HepG2 (cell line): Measurements from ENCODE around the gene LST1. TPM values are rescaled to one million over a fixed set of nuclear protein-coding genes. Genes with fewer than 3 reads are reported as not detected.
A peak's percentile ranks its signal among the peaks of the same experiment; 100 is the strongest.

Source experiments
- ARNT2 ChIP-seq: sonication (generic); formaldehyde crosslinking; IDR thresholded peaks from 2 replicates; pipeline ENCODE4 v1.8.0; 2022; ENCODE audit warnings: mild to moderate bottlenecking, low read depth, missing genetic modification reagents, moderate library complexity
- DDIT3 ChIP-seq: sonication (generic); formaldehyde crosslinking; IDR thresholded peaks from 2 replicates; pipeline ENCODE4 v1.4.0; 2020; ENCODE audit warnings: mild to moderate bottlenecking, missing genetic modification reagents
- DPF2 ChIP-seq: sonication (generic); formaldehyde crosslinking; IDR thresholded peaks from 2 replicates; pipeline ENCODE4 v1.4.0; 2020; ENCODE audit warnings: mild to moderate bottlenecking, low read depth, missing genetic modification reagents, borderline replicate concordance
- ELF1 ChIP-seq: sonication (generic); formaldehyde crosslinking; IDR thresholded peaks from 2 replicates; pipeline ENCODE4 v1.4.0; 2020; ENCODE audit warnings: missing genetic modification reagents
- KDM5A ChIP-seq: fragments of 200-600 bp; sonication (generic); IDR thresholded peaks from 2 replicates; pipeline ENCODE4 v1.7.0; 2018; ENCODE audit warnings: antibody characterized with exemption, mild to moderate bottlenecking, low read length, borderline replicate concordance
- NFE2 ChIP-seq: sonication (generic); formaldehyde crosslinking; IDR thresholded peaks from 2 replicates; pipeline ENCODE4 v1.4.0; 2020; ENCODE audit warnings: missing genetic modification reagents
- PRMT3 ChIP-seq: sonication (generic); formaldehyde crosslinking; IDR thresholded peaks from 2 replicates; pipeline ENCODE4 v1.8.1; 2022; ENCODE audit warnings: low read depth, mild to moderate bottlenecking, moderate library complexity, missing genetic modification reagents, borderline replicate concordance
- RARG ChIP-seq: sonication (generic); formaldehyde crosslinking; IDR thresholded peaks from 2 replicates; pipeline ENCODE4 v1.4.0; 2020; ENCODE audit warnings: low read depth, mild to moderate bottlenecking, missing genetic modification reagents
- TAF1 ChIP-seq: sonication (generic); formaldehyde crosslinking; IDR thresholded peaks from 2 replicates; pipeline ENCODE4 v1.4.0; 2020; ENCODE audit warnings: missing genetic modification reagents
- ZBTB20 ChIP-seq: sonication (generic); formaldehyde crosslinking; IDR thresholded peaks from 2 replicates; pipeline ENCODE4 v1.8.1; 2023; ENCODE audit warnings: missing genetic modification reagents, low read depth, mild to moderate bottlenecking, borderline replicate concordance
- ZBTB34 ChIP-seq: sonication (generic); formaldehyde crosslinking; IDR thresholded peaks from 2 replicates; pipeline ENCODE4 v1.8.0; 2022; ENCODE audit warnings: mild to moderate bottlenecking, missing genetic modification reagents
- ZFP1 ChIP-seq: IDR thresholded peaks from 2 replicates; pipeline ENCODE4 v1.6.1; 2016
- ZNF124 ChIP-seq: sonication (generic); formaldehyde crosslinking; IDR thresholded peaks from 2 replicates; pipeline ENCODE4 v1.4.0; 2020; ENCODE audit warnings: missing genetic modification reagents
- ZNF260 ChIP-seq: sonication (generic); formaldehyde crosslinking; IDR thresholded peaks from 2 replicates; pipeline ENCODE4 v1.4.0; 2020; ENCODE audit warnings: missing genetic modification reagents, low read depth, mild to moderate bottlenecking, borderline replicate concordance
- ZNF431 ChIP-seq: sonication (generic); formaldehyde crosslinking; IDR thresholded peaks from 2 replicates; pipeline ENCODE4 v1.9.0; 2022; ENCODE audit warnings: missing genetic modification reagents, low read depth, mild to moderate bottlenecking, borderline replicate concordance
- ZNF543 ChIP-seq: sonication (generic); formaldehyde crosslinking; IDR thresholded peaks from 2 replicates; pipeline ENCODE4 v1.4.0; 2020; ENCODE audit warnings: mild to moderate bottlenecking, missing genetic modification reagents
- ZNF550 ChIP-seq: sonication (generic); formaldehyde crosslinking; IDR thresholded peaks from 2 replicates; pipeline ENCODE4 v1.4.0; 2020; ENCODE audit warnings: mild to moderate bottlenecking, missing genetic modification reagents, borderline replicate concordance
- ZNF724P ChIP-seq: sonication (generic); formaldehyde crosslinking; IDR thresholded peaks from 2 replicates; pipeline ENCODE4 v1.8.0; 2022; ENCODE audit warnings: missing genetic modification reagents, borderline replicate concordance
- ZNF775 ChIP-seq: sonication (generic); formaldehyde crosslinking; IDR thresholded peaks from 2 replicates; pipeline ENCODE4 v1.4.0; 2020; ENCODE audit warnings: missing genetic modification reagents, mild to moderate bottlenecking, moderate library complexity, borderline replicate concordance
- ZNF782 ChIP-seq: sonication (generic); formaldehyde crosslinking; IDR thresholded peaks from 2 replicates; pipeline ENCODE4 v1.4.0; 2020; ENCODE audit warnings: missing genetic modification reagents, mild to moderate bottlenecking, borderline replicate concordance
- polyA plus RNA-seq, 8 experiments: library from polyadenylated mRNA; depleted of rRNA in 3 of 8; stranded (reverse) in 7 of 8; unstranded in 1 of 8; fragments of >200 nt; fragmentation: Illumina TruSeq in 4 of 8; extraction: Trizol in 4 of 8; gene quantifications; 2 replicates each; pipeline versions ENCODE4 v1.2.1 to v1.2.3, GENCODE V29; 2011 to 2016; ENCODE audit warnings: low read depth in 4 of 8, missing spikeins in 1 of 8, mixed read lengths in 1 of 8; ENCODE audit not compliant: insufficient read depth in 1 of 8
- total RNA-seq, 5 experiments: library from RNA; depleted of rRNA; stranded (reverse); fragments of >200 nt; fragmentation: Illumina TruSeq; extraction: Trizol; gene quantifications; 2 replicates each; pipeline ENCODE4 v1.2.3, GENCODE V29; 2016; ENCODE audit warnings: low read depth in 1 of 5
- TF ChIP-seq, protein P1 (sequence below), 2 experiments: sonication (generic) in 1 of 2; formaldehyde crosslinking in 1 of 2; IDR thresholded peaks; 2 replicates each; pipeline versions ENCODE4 v1.6.1 to v1.9.0; 2014 to 2022; ENCODE audit warnings: antibody characterized with exemption in 1 of 2, borderline replicate concordance in 1 of 2, inconsistent platforms in 1 of 2, low read depth in 1 of 2, missing genetic modification reagents in 1 of 2

LST1 gene
- total and polyA plus RNA-seq, 2 of the 13 experiments (the other 11 are each of a cell fraction or from before 2014, with no cell fraction given) = not detected

DNA sequence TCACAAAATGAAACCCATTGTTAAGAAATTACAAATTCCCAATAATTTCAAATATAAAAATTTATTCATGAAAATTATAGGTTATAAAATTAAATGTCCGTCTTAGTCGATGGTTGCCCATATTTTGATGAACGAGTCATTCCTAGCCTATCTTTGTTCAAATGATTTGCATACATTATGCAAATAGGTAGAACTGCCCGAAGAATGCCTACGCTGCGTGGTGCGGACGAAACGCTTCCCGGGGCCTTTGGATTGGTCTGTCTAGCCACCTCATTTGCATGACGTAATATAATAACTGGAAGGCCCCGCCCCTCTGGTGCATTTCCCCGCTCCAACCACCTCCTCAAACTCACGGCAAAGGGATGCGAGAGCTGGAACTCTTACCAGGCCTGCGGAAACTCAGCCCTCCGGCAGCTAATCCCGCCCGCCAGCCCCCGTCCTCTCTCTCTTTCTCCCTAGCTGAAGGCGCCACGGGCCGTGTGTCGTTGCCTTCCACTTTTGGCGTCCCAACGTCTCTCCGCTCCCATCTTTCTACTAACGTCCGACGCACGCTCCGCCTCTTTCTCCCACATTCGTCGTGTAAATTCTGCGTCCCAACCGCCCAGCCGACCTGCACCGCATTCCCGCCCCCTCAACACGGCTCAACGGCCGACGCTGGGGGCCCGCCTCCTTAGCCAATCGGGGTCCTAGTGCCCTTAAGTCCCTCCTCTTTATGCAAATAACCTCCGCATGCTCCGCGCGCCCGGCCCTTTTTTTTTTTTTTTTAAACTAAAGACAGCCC, 33.9 kb downstream of the LST1 start (continued):
- TF ChIP-seq, protein P1, sequence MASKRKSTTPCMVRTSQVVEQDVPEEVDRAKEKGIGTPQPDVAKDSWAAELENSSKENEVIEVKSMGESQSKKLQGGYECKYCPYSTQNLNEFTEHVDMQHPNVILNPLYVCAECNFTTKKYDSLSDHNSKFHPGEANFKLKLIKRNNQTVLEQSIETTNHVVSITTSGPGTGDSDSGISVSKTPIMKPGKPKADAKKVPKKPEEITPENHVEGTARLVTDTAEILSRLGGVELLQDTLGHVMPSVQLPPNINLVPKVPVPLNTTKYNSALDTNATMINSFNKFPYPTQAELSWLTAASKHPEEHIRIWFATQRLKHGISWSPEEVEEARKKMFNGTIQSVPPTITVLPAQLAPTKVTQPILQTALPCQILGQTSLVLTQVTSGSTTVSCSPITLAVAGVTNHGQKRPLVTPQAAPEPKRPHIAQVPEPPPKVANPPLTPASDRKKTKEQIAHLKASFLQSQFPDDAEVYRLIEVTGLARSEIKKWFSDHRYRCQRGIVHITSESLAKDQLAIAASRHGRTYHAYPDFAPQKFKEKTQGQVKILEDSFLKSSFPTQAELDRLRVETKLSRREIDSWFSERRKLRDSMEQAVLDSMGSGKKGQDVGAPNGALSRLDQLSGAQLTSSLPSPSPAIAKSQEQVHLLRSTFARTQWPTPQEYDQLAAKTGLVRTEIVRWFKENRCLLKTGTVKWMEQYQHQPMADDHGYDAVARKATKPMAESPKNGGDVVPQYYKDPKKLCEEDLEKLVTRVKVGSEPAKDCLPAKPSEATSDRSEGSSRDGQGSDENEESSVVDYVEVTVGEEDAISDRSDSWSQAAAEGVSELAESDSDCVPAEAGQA (IDR thresholded peaks at IDR 0.05; ENCODE audit: low read depth) = peak; percentile 90
- TF ChIP-seq, protein P1 (CRISPR knock-in tag; IDR thresholded peaks at IDR 0.05; ENCODE audit: borderline replicate concordance) = peak; percentile 80; the same call in 1 of the 2 replicates
- no peak for TF ChIP-seq DDIT3
- no peak for TF ChIP-seq ZNF431 (CRISPR knock-in tag)
- TF ChIP-seq ZFP1 = no peak
- TF ChIP-seq ZNF260 (CRISPR knock-in tag) = no peak
- peak; percentile 93; the same call in 1 of the 2 replicates for TF ChIP-seq ZBTB34 (CRISPR knock-in tag)
- no peak for TF ChIP-seq NFE2 (CRISPR knock-in tag)
- no peak for TF ChIP-seq ZNF550 (CRISPR knock-in tag)
- 0 out of 2 replicates have a peak, but pooled peaks have one; percentile 25 for TF ChIP-seq ZNF775
- TF ChIP-seq RARG = peak; percentile 91; the same call in 1 of the 2 replicates
- no peak; the same call in 1 of the 2 replicates for TF ChIP-seq ZNF543
- TF ChIP-seq DPF2 (CRISPR knock-in tag) = 0 out of 2 replicates have a peak, but pooled peaks have one; percentile 17
- TF ChIP-seq ARNT2 (CRISPR knock-in tag) = peak; percentile 91
- TF ChIP-seq ELF1 (CRISPR knock-in tag) = peak; percentile 52; the same call in 1 of the 2 replicates
- 0 out of 2 replicates have a peak, but pooled peaks have one; percentile 23 for TF ChIP-seq ZNF124
- TF ChIP-seq ZBTB20 (CRISPR knock-in tag) = peak; percentile 79; the same call in 1 of the 2 replicates
- peak; percentile 28; the same call in 1 of the 2 replicates for TF ChIP-seq KDM5A
- TF ChIP-seq ZNF724P (CRISPR knock-in tag) = no peak
- TF ChIP-seq TAF1 (CRISPR knock-in tag) = no peak; the same call in 1 of the 2 replicates
- peak; percentile 87; the same call in 1 of the 2 replicates for TF ChIP-seq ZNF782 (CRISPR knock-in tag)
- TF ChIP-seq PRMT3 = no peak
